DMS 273 (cell line): ENCODE measurements around the gene RBM19.
A peak's percentile ranks its signal among the peaks of the same experiment; 100 is the strongest.
"Not testable (repeated sequence)": the region's sequence is repeated elsewhere in the genome, so short reads cannot be mapped to it uniquely, and the experiment has no call there.

Source experiments
- DNase-seq: peaks from one replicate; lab custom pipeline; 2025; ENCODE audit not compliant: unreplicated experiment; lab: John Stamatoyannopoulos, UW

RBM19 gene, protein sequence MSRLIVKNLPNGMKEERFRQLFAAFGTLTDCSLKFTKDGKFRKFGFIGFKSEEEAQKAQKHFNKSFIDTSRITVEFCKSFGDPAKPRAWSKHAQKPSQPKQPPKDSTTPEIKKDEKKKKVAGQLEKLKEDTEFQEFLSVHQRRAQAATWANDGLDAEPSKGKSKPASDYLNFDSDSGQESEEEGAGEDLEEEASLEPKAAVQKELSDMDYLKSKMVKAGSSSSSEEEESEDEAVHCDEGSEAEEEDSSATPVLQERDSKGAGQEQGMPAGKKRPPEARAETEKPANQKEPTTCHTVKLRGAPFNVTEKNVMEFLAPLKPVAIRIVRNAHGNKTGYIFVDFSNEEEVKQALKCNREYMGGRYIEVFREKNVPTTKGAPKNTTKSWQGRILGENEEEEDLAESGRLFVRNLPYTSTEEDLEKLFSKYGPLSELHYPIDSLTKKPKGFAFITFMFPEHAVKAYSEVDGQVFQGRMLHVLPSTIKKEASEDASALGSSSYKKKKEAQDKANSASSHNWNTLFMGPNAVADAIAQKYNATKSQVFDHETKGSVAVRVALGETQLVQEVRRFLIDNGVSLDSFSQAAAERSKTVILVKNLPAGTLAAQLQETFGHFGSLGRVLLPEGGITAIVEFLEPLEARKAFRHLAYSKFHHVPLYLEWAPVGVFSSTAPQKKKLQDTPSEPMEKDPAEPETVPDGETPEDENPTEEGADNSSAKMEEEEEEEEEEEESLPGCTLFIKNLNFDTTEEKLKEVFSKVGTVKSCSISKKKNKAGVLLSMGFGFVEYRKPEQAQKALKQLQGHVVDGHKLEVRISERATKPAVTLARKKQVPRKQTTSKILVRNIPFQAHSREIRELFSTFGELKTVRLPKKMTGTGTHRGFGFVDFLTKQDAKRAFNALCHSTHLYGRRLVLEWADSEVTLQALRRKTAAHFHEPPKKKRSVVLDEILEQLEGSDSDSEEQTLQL

DNA sequence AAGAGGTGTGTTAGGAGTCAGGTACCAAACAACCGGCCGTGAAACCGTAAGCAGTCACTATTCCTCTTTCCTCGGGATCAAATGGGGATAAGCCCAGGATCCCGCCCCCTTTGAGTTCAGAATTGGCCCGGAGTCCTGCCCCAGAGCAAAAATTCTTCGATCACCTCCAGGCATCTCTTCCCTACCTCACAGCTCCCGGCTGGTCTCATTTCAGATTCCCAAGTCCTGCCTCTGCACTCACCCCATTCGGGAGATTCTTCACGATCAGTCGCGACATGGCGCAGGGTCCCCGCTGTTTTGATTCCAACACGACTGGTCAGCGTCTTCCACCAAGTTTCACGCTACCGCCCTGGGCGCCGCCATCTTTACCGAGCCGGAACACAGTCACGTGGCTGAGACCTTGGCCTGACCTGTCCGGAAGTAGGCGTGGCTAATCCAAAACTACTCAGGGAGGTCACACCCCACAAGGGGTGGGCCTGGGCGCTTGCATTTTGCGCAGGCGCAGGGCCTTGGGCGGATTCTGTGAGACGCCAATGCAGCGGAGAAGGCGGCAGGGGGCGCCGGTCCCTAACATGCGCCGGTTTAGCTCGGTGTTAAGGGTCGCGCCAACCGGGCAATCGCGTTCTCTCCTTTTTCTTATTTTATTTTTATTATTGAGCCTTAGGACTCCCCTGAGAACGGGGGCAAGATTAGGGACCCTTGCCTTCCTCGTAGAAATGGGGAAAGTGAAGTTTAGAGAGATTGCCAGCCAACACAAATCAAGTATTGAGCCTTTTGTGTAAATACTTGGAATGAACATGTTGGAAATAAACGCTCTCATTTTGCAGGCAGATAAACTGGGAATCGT lies at the start of gene RBM19:
TSS of gene RBM19 (minus strand) at position 375 of the 847 bp plus-strand sequence. CDS start at position 277, 98 bp downstream.
- peak; percentile 98 for DNase-seq

DNA sequence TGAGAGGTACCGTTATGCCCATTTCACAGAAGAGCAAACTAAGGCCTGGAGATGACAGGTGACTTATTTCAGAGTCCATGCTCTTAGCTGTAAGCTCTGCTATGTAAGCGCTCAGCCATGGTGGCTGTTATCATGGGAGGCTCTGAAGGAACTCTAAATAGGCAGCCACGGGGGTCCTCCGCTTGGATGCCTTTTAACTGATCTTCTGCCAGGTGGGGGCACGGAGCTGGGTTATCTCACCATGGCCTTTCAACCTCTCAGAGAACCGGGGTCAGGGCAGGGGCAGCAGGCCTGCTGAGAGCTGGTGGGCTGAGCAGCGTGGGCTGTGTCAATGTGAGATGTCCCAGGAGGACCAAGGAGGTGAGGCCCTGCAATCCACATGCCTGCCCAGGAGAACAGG lies 49.7 kb upstream of the RBM19 start:
- DNase-seq, result no peak

DNA sequence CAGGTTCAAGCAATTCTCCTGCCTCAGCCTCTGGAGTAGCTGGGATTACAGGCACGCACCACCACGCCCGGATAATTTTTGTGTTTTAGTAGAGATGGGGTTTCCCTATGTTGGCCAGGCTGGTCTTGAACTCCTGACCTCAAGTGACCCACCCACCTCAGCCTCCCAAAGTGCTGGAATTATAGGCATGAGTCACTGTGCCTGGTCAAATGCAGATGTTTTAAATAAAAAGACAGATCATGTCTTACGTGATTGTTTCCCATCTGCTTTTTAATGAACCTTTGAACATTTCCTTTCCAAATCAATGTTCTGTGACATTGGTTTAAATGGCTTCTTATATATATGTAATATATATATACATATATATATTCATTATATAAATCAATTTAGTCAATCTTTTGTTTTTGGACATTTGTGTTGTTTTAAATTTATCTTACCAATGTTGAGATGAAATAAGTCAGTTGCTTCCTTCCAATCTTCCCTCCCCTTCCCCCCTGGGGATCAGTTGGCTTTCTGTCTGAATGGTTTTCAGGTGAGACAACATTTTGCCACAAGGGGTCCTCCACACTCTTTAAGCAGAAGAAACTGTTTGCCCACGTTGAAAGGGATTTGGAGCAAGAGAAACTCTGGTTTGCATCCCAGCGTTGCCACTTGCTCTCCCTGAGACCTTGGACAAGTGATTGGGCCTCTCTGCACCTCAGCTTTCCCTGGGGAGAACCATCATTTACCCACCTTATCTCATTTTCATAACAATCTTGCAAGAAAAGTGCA lies 47.6 kb upstream of the RBM19 start:
- peak; percentile 41 for DNase-seq

DNA sequence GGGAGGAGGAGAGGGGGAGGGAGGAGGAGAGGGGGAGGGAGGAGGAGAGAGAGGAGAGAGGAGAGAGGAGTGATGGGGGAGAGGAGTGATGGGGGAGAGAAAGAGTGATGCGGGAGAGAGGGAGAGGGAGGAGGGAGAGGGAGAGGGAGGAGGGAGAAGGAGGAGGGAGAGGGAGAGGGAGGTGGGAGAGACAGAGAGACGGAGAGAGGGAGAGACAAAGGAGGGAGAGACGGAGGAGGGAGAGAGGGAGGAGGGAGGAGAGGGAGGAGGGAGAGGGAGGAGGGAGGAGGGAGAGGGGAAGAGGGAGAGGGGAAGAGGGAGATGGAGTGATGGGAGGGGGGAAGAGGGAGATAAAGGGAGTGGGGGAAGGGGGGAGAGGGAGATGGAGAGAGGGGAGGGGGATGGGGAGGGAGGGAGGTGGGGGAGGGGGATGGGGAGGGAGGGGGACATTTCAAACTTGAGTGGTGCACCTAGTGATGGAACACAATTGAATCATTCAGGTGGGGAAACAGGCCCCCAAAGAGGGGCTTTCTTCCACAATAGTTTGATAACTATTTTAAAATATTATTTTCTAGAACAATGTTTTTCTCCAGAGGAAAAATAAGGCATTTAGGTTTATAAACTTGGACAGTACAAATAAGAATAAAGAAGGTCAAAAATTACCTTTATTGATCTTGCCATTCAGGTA lies 46.8 kb upstream of the RBM19 start:
- no peak for DNase-seq

DNA sequence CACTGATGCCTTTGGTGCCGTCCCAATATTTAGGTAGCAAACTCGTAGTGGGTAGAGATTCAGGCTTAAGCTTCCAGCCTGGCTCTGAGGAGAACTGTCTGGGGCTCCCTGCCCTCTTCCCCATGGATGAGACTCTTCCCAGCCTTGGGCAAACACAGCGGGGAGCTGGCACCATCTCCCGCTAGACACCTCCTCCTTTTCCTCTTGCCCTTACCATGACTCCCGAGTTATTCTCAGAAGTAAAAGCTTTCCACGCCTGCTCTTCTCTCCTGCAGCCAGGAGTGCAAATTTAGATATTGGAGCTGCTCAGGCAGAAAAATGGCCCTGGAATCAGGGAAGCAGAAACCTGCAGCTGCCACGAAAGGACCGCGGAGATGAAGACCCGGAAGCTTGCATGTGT lies 45.6 kb upstream of the RBM19 start:
- no peak for DNase-seq

DNA sequence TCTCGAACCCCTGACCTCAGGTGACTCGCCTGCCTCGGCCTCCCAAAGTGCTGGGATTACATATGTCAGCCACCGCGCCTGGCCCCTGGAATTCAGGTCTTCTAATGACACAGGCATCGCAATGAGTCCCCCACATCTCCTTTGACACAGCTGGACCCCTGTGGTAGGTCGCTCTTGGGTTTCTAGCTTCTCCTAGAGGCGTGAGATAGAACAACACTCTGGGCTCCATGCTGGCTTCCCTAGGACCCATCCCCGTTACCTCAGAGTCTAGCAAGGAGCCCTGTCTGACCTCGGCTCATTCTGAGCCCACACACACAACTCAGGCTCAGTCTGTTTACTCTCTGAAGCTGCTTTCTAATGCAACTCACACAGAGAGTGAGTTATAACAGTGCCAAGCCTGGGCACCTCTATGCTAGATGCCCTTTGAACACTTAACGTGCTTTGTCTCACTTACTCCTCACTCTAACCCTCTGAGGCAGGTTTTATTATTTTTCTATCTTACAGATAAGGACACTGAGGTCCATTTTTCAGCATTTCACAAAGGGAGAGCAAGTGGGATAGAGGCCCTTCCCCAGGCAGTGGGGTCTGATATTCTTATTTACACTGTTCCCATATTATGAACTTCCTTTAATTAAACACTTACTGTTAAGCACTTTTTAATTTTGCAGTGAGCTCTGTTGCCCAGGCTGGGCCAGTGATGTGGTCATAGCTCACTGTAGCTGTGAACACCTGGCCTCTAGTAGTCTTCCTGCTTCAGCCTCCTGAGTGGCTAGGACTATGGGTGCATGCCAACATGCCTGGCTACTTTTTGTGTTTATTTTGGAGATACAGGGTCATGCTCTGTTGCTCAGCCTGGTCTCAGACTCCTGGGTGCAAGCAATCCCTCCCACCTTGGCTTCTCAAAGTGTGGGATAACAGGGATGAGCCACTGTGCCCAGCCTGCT lies 40.6 kb upstream of the RBM19 start:
- no peak for DNase-seq

DNA sequence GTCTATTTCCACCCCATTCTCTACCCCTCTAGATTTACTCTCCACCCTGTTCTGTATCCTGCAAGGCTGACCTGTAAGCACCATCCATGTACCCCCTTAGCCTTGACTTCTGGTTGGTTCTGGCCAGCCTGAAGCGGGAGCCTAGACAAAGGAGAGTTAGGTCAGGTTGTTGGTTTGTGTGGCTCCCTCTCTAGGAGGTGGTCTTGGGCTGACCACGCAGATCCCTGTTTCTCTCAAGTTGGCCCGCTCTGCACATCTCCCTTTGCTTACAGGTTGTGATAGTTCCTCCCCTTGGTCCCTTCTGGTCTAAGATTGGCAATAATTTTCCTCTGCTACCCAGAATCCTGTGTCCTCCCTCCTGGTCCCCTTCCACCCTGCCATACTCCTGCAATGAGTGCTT lies 38.3 kb upstream of the RBM19 start:
- no peak for DNase-seq

DNA sequence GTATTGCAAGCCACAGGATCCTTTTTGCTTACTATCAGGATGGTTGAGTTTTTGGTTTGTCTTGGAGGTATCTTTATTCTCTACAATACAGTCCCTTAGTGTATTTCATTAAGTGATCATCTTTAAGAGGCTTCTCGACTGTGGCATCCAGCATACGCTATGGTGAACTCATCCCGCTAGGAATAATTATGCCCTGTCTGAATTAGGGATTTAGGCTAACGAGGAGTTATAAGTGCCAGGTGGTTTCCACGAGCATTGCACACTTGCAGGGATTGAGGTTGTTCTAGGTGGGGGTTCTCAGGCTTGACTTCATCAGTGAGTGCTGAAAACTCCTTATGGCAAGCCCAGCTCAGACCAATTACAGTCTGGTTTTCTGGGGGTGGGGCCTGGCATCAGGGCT lies 37.2 kb upstream of the RBM19 start:
- DNase-seq, result no peak

DNA sequence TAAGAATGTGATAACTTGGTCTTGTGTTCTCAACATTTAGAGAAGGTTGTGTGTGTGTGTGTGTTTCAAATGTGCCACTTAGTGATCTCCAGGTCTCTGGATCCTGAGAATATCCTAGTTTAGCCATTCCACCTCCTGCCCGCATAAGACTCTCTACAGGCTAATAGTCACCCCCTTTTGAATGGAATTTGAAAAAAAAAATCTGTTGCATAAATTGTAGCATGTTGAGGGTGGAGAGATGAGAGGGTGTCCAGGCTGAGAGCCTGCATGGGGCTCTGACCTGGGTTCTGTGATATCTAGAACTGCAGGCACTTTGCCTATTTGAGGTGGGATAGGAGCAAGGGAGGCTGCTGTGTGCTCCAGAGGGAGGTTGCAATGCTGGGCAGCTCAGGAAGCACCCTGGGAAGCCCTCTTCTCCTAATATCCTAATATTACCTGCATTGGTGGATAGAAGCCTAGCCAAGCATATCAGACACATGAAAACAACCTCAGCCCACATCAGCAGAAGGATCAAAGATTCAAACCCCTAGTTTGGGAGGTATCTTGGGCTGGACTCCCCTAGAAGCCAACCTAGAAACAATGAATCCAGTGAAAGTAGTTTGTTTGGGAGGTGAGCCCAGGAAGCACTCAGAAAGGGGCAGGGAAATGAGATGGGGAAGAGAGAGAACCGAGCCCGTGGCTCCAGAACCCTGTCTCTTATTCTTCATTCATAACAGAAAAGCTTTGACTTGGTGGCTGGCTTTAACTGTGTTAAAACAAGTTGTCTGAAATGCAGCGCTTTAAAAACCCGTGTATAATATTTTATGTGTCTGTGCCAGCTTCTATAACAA lies 35.6 kb upstream of the RBM19 start:
- no peak for DNase-seq

DNA sequence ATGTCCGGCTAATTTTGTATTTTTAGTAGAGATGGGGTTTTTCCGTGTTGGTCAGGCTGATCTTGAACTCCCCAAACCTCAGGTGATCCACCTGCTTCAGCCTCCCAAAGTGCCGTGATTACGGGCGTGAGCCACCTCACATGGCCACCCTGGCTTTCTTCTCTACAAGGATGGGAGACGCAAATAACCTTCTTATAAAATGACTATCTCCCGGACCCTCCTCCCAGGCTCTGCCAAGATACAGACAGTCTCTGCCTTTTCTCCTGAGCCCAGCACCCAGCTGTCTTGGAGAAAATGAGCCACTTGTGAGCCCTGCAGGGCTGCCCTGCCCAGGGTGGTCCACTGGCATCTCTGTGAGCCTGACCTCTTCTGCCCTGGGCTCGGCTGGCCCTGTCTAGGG lies 34.7 kb upstream of the RBM19 start:
- DNase-seq, result no peak

DNA sequence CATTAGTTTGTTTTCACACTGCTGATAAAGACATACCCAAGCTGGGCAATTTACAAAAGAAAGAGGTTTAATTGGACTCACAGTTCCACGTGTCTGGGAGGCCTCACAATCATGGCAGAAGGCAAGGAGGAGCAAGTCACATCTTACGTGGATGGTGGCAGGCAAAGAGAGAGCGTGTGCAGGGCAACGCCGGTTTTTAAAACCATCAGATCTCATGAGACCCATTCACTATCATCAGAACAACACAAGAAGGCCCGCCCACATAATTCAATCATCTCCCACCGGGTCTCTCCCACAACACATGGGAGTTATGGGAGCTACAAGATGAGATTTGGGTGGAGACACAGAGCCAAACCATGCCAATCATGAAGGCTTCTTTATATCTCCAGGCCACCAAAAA lies 34.1 kb upstream of the RBM19 start:
- not testable (repeated sequence) for DNase-seq

DNA sequence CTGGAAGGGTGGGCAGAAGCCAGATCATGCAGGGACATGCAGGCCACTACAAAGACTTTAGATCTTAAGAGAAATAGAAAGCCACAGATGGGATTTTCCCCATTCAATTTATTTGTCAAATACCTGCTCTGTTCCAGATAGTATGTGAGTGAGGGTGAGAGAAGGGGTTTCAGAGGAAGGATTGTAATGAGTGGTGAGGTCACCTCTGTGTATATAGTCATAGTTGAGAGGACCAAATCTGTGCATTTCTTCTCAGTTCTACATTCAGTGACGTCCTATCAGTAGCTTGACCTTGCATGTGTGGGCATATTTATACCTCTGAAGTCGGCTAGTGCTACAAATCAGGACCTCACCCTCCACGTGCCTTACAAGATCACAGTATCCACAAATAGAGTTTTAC lies 31.2 kb upstream of the RBM19 start:
- no peak for DNase-seq

DNA sequence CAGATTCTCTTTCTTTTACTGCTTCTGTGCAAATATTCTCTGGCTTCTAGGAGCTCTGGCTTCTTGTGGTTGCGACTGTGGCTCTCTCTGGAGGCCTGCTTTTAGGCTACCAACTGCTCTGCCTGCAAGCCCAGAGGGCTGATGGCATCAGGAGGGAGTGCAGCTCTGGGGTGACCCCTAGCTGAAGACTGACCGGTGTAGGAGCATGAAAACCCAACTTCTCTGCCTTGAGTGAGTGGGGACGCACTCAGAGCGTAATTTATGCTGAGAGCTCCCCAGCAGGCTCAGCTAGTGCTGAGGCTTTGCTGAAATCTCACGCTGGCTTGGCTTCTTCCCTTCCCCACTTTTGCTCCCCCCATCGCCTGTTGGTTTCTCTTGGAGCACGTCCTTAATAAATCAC lies 29.9 kb upstream of the RBM19 start:
- DNase-seq, result no peak

DNA sequence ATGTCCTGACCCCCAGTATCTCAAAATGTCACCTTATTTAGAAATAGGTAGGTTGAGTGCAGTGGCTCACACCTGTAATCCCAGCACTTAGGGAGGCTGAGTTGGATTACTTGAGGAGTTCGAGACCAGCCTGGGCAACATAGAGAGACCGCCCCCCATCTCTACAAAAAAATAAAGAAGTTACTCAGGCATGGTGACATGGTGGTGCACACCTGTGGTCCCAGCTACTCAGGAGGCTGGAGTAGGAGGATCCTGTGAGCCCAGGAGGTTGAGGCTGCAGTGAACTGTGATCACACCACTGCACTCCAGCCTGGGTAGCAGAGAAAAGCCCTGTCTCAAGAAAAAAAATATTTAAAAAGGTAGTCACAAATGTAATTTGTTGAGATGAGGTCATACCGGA lies 27.9 kb upstream of the RBM19 start:
- DNase-seq, result no peak

DNA sequence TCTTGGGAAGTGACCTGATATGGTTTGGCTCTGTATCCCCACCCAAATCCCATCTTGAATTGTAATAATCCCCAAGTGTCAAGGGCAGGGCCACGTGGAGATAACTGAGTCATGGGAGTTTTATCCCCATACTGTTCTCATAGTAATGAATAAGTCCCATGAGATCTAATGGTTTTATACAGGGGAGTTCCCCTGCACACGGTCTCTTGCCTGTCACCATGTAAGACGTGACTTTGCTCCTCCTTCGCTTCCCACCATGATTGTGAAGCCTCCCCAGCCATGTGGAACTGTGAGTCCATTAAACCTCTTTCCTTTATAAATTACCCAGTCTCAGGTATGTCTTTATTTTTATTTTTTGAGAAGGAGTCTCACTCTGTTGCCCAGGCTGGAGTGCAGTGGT lies 26.6 kb upstream of the RBM19 start:
- DNase-seq, result not testable (repeated sequence)

DNA sequence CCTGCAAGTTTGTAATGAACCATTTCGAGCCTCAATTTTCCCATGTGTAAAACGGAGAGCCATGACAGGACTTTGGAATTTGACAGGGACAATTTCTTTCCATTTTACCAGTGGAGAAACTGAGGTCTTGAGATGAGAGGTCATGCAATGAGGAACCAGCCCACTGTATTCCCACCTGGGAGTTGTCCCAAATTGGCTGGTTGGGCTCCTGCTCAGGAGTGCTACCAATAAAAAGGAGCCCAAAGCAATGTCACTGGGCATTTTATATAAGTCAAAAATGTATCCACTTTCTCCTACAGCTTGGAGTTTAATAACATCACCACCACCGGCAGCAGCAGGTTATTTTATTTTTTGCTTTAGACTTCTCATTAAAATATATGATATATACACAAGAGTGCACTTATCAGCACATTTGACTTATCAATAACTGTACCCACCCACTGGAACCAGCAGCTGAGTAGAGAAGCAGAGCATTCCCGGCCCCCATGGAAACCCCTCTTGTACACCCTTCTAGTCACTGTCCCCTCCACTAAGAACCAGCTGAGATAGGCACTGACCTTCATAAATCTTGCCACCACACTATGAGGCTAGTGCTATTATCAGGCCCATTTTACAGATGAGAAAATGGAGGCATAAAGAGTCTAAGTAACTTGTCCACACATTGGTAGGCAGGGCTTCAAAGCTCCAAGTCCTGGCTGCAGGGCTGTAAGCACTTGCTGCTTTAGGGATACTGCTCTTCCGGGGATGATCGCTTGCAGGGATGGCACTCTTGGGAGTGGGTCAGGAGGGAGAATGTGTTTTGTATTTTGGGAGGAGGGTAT lies 25.3 kb upstream of the RBM19 start:
- no peak for DNase-seq
